Thoracic aorta (tissue), 2 donors: ENCODE data around the gene STX16. TPM values are rescaled to one million over a fixed set of nuclear protein-coding genes. Genes with fewer than 3 reads are reported as not detected.
A peak's percentile ranks its signal among the peaks of the same experiment; 100 is the strongest.

Experiments used
- ATAC-seq: fragments of 150-250 bp; one replicate; pipeline ENCODE4 v1.8.0; 2017; ENCODE audit warnings: low read depth; ENCODE audit not compliant: insufficient number of reproducible peaks, low FRiP score
- DNase-seq: peaks from one replicate; pipeline ENCODE4 v3.0.0-alpha.2; 2020; ENCODE audit warnings: low spot score
- H3K27ac ChIP-seq, 2 donors: fragments of 200-600 bp; sonication (generic); 1 replicate in 1 of 2; 2 replicates in 1 of 2; pipeline ENCODE4 v1.5.1; 2016; ENCODE audit warnings: mild to moderate bottlenecking in 2 of 2, moderate library complexity in 2 of 2
- H3K27me3 ChIP-seq: fragments of 200-600 bp; sonication (generic); replicated peaks from 2 replicates; pipeline ENCODE4 v1.6.0; 2016; ENCODE audit warnings: mild to moderate bottlenecking; ENCODE audit not compliant: insufficient read depth
- H3K36me3 ChIP-seq: fragments of 200-600 bp; sonication (generic); one replicate; pipeline ENCODE4 v1.5.1; 2016
- H3K4me1 ChIP-seq, 2 donors: fragments of 200-600 bp; sonication (generic); 1 replicate in 1 of 2; 2 replicates in 1 of 2; pipeline versions ENCODE4 v1.5.1 to v1.6.0; 2016; ENCODE audit warnings: low read depth in 2 of 2, mild to moderate bottlenecking in 1 of 2; ENCODE audit not compliant: control insufficient read depth in 1 of 2
- H3K4me3 ChIP-seq: fragments of 200-600 bp; sonication (generic); 2 replicates; pipeline ENCODE4 v1.5.1; 2016; ENCODE audit warnings: mild to moderate bottlenecking
- H3K9me3 ChIP-seq: fragments of 200-600 bp; sonication (generic); 2 replicates; pipeline ENCODE4 v1.5.1; 2016
- total RNA-seq, 2 donors: library from RNA; depleted of rRNA; stranded (reverse); fragments of >200 nt; gene quantifications; one replicate each; pipeline versions ENCODE4 v1.1.0 to v1.2.3, GENCODE V29; 2016
- TF ChIP-seq, protein P1 (sequence below): fragments of 200-600 bp; sonication (generic); IDR thresholded peaks from one replicate; pipeline ENCODE4 v1.5.1; 2019; ENCODE audit warnings: antibody characterized with exemption

Gene STX16
- total RNA-seq, 2 donors from 2014 or later = 66.3 to 109 TPM

DNA sequence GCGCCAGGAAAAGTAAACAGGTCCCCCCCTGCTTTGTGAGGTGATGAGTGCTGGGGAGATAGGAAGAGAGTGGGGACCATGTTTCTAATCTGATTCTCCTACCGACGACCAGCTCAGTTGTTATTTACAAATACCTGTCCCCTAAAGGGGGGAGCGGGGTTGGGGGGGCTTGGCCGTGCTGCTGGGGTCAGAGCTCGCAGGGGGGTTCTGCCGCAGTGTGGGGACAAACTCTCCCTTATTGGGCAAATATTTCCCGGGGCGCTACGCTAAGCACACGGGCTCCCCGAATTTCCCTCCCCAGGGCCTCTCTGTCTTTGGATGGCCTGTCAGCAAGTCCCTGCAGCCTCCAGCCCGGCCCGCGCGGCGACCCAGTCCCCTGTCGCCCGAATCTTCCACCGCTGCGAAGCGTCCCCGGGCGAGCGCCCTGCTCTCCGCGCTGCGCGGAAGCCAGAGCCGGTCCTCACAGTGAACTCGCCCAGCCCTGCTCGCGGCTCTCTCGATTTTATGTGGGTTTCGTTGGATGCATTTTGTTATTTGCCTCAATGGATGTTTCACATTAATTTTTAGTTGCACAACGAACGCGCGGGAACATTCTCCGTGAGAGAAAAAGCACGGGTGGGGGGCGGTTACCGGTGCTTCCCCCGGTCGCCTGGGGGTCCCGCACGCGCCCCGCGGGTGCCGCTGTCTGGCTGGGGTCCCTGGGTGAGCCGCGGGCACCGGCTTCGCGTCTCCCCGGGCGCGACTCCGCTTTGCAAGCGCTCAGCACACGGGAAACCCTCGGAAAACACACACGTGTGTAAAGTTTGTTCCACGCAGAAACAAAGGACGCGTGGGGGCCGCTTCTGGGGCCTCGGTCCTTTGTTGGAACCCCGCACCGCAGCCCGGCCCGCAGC lies 1.5 kb upstream of the STX16 start:
- Histone ChIP-seq H3K4me1 (peaks cover 25 to 53% of the 10 kb centered on the region in 2 donors), H3K9me3 (no peaks in the 10 kb centered on the region), H3K27me3 (no peaks in the 10 kb centered on the region), H3K36me3 (no peaks in the 10 kb centered on the region), H3K4me3 (peak overlapping the region; percentile 96), H3K27ac (peak overlapping the region; percentile 93)
- TF ChIP-seq, protein P1, sequence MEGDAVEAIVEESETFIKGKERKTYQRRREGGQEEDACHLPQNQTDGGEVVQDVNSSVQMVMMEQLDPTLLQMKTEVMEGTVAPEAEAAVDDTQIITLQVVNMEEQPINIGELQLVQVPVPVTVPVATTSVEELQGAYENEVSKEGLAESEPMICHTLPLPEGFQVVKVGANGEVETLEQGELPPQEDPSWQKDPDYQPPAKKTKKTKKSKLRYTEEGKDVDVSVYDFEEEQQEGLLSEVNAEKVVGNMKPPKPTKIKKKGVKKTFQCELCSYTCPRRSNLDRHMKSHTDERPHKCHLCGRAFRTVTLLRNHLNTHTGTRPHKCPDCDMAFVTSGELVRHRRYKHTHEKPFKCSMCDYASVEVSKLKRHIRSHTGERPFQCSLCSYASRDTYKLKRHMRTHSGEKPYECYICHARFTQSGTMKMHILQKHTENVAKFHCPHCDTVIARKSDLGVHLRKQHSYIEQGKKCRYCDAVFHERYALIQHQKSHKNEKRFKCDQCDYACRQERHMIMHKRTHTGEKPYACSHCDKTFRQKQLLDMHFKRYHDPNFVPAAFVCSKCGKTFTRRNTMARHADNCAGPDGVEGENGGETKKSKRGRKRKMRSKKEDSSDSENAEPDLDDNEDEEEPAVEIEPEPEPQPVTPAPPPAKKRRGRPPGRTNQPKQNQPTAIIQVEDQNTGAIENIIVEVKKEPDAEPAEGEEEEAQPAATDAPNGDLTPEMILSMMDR = no peak
- ATAC-seq (no peak), DNase-seq (no peak)

DNA sequence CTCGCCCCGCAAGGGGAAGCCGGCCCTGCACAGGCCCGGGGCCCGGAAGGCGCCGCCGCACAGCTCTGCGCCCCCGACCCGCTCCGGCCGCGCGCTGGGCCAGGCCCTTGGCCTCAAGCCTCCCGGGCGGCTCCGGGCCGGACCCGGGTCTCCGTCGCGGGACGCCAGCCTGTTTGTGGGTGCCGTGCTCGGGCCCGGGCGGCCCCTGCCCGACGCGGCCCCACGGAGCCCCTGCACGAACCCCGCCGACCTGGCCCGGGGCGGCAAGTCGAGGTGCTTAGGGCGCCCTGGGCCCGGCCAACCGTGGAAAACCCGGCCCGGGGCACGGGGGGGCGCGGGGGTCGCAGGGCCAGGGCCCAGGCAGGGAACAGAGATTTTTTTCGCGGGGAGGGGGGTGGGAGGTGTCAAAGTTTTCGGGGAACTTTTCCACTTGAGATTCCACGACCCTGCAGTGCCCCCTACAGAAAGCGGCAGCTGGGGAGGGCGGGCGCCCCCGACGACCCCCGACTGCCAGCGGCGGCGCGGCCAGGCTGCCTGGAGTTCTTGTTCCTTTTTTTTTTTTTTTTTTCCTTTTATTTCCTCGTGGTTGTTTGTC lies 805 bp upstream of the STX16 start:
- H3K9me3 ChIP-seq = no peaks in the 10 kb centered on the region
- ATAC-seq (peak; percentile 2), DNase-seq (no peak)
- peaks cover 29 to 53% of the 10 kb centered on the region in 2 donors for H3K4me1 ChIP-seq
- H3K36me3 ChIP-seq = no peaks in the 10 kb centered on the region
- TF ChIP-seq, protein P1 = no peak
- H3K4me3 ChIP-seq = peak overlapping the region; percentile 96
- H3K27ac ChIP-seq = peak overlapping the region; percentile 93
- H3K27me3 ChIP-seq = no peaks in the 10 kb centered on the region

DNA sequence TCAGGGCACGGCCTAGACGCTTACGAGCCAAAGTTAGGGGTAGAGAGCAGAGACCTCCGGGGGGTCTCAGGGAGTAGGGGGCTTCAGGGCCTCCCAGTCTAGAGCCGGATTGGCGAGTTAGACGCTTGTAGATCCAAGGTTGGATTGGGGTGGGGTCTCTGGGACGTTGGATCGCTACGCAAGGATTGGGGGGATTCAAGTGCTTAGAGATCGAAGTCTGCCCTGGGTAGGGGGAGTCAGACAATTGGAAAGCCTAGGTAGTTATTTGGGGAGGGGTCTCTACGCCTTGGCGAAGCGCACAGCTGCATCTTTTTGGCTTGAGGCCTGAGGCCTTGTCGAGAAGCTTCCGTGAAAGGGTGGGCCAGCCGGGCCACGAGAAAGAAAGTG lies 469 bp downstream of the STX16 start:
- Histone ChIP-seq H3K27ac (peak overlapping the region; percentile 93), H3K36me3 (no peaks in the 10 kb centered on the region), H3K9me3 (no peaks in the 10 kb centered on the region), H3K27me3 (no peaks in the 10 kb centered on the region), H3K4me1 (peaks cover 39 to 64% of the 10 kb centered on the region in 2 donors), H3K4me3 (peak overlapping the region; percentile 96)
- DNase-seq (no peak), ATAC-seq (no peak)
- TF ChIP-seq, protein P1 = no peak

DNA sequence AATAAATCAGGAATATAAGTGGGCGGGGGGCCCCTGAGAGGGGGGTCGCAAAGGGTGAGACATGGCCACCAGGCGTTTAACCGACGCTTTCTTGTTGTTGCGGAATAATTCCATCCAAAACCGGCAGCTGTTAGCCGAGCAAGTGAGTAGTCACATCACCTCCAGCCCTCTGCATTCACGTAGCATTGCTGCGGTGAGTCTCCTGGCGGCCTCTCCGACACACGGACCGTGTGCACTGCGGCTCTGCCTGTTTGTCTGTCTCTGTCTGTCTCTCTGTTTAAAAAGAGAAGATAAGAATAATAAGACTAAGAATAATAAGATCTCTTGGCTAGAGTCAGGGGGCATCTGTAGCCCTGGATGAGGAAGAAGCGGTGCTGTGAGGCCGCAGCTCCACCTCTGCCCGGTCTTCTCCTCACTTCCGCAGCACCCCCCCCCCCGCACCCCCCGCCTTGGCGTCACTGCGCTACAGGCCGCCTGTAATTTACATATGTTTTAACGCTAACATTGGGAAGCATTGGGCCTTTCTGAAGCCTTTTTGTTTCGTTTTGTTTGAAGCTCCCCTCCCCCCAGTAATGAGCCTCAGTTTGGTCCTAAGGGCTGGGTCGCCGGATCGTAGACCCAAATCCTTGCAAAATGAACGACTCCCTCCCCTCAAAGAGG lies 993 bp downstream of the STX16 start:
- Histone ChIP-seq H3K27me3 (no peaks in the 10 kb centered on the region), H3K4me1 (peaks cover 45 to 67% of the 10 kb centered on the region in 2 donors), H3K36me3 (no peaks in the 10 kb centered on the region), H3K4me3 (peak overlapping the region; percentile 96), H3K27ac (peak overlapping the region; percentile 93), H3K9me3 (no peaks in the 10 kb centered on the region)
- TF ChIP-seq, protein P1 = no peak
- ATAC-seq (no peak), DNase-seq (no peak)
